Gastrocnemius medialis (tissue), 4 donors: ENCODE results near the gene MYOM3. TPM values are rescaled to one million over a fixed set of nuclear protein-coding genes. Genes with fewer than 3 reads are reported as not detected.
A peak's percentile ranks its signal among the peaks of the same experiment; 100 is the strongest.

Experiments
- ATAC-seq, 2 donors: fragments of 150-250 bp; one replicate each; pipeline ENCODE4 v1.9.1; 2016
- DNase-seq, 2 donors: peaks; one replicate each; pipeline ENCODE4 v3.0.0-alpha.2; 2019
- H3K27ac ChIP-seq, 4 donors: fragments of 200-600 bp; sonication (generic); 1 replicate in 1 of 4; 2 replicates in 3 of 4; pipeline ENCODE4 v1.5.1; 2016 to 2018; ENCODE audit warnings: mild to moderate bottlenecking in 2 of 4, moderate library complexity in 1 of 4
- H3K27me3 ChIP-seq, 3 donors: fragments of 200-600 bp; sonication (generic) in 2 of 3; 1 replicate in 1 of 3; 2 replicates in 2 of 3; pipeline versions ENCODE4 v1.5.1 to v1.6.0; 2016 to 2019; ENCODE audit warnings: mild to moderate bottlenecking in 1 of 3, moderate library complexity in 1 of 3
- H3K36me3 ChIP-seq, 2 donors: fragments of 200-600 bp; sonication (generic) in 1 of 2; one replicate each; pipeline ENCODE4 v1.5.1; 2017 to 2018
- H3K4me1 ChIP-seq, 2 donors: fragments of 200-600 bp; sonication (generic) in 1 of 2; one replicate each; pipeline ENCODE4 v1.5.1; 2016 to 2017; ENCODE audit warnings: mild to moderate bottlenecking in 2 of 2
- H3K4me3 ChIP-seq, 4 donors: fragments of 200-600 bp; sonication (generic) in 3 of 4; 1 replicate in 1 of 4; 2 replicates in 3 of 4; pipeline ENCODE4 v1.5.1; 2016 to 2019; ENCODE audit warnings: mild to moderate bottlenecking in 2 of 4
- H3K9me3 ChIP-seq, 3 donors: fragments of 200-600 bp; sonication (generic) in 2 of 3; 1 replicate in 1 of 3; 2 replicates in 2 of 3; pipeline ENCODE4 v1.5.1; 2016 to 2019
- POLR2A ChIP-seq, 2 donors: fragments of 450-650 bp; IDR thresholded peaks; one replicate each; pipeline ENCODE4 v1.6.1; 2017; ENCODE audit warnings: antibody characterized with exemption in 2 of 2, mild to moderate bottlenecking in 2 of 2, moderate library complexity in 2 of 2
- in situ Hi-C, 4 donors: fragments of 200-750 bp; cut with MboI; loops; one replicate each; pipeline versions ENCODE4 v1.15.0 to v1.8.0; 2017; ENCODE audit warnings: low sequenced_read_pairs in 4 of 4
- intact Hi-C: fragments of 100-400 bp; cut with DNase I; formaldehyde crosslinking; loops from one replicate; pipeline ENCODE4 v1.15.1; 2023; ENCODE audit warnings: low total_unique reads
- total RNA-seq, 4 donors: library from RNA; depleted of rRNA; stranded (reverse); fragments of >200 nt; gene quantifications; one replicate each; pipeline versions ENCODE4 v1.1.0 to v1.2.3, GENCODE V29; 2016
- TF ChIP-seq, protein P1 (sequence below), 5 experiments: fragments of 450-650 bp in 3 of 5; fragments of 200-600 bp in 2 of 5; sonication (generic) in 2 of 5; IDR thresholded peaks in 4 of 5; conservative IDR thresholded peaks in 1 of 5; 1 replicate in 4 of 5; 2 replicates in 1 of 5; pipeline ENCODE4 v1.5.1; 2016 to 2019; ENCODE audit warnings: antibody characterized with exemption in 5 of 5, mild to moderate bottlenecking in 3 of 5, moderate library complexity in 3 of 5

Gene MYOM3
- total RNA-seq, 4 donors from 2014 or later = 114 to 266 (median 184) TPM

DNA sequence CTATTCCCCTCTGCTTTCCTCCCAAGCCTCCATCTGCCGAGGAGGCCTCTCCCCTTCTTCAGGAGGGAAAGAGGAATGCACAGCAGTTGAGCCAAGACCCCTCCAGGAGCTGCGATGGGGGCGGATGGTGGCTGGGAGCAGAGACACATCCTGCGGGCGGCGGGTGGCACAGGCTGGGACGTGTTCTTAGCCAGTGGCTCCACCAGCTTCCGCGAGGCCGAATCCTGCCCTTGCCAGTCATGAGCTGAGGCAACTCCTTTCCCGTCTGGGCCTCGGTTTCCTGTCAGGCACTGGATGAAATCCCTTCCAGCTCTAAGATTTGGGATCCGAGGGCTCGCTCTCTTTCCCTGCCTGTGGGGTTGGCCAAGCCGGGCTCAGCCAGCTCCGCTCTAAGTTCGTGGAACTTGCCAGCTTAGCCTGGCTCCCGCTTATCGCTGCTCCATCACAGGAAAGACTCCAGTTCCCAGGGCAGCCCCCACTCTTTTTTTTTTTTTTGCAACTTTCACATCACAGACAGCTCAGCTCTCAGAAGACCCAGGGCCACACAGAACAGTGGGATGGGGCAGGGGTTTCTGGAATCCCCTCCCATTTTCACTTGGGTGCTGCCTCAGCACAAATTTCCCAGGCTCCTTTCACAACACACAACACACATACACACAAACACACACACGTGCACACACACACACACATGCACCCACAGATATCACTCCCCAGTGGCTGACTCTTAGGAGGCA, 506 bp downstream of the MYOM3 start:
- in situ Hi-C loops (loop anchor here in 2 of 4 donors (5.0 to 10.0 kb wide), 2 partner anchors 39 to 47 kb away; no protein-coding TSS in a partner anchor), intact Hi-C loops (loop anchor here (5.0 kb wide), 1 partner anchor 154 kb away; the partner anchor contains the start of gene PNRC2)
- Histone ChIP-seq H3K27ac (peak overlapping the region; percentile 93 to 97 (median 96)), H3K4me1 (peaks cover 28 to 51% of the 10 kb centered on the region in 2 donors), H3K27me3 (no peaks in the 10 kb centered on the region), H3K4me3 (peak overlapping the region; percentile 58 to 69 (median 64)), H3K36me3 (no peaks in the 10 kb centered on the region), H3K9me3 (no peaks in the 10 kb centered on the region)
- TF ChIP-seq POLR2A (IDR thresholded peaks at IDR 0.05) = no peak
- TF ChIP-seq, protein P1, sequence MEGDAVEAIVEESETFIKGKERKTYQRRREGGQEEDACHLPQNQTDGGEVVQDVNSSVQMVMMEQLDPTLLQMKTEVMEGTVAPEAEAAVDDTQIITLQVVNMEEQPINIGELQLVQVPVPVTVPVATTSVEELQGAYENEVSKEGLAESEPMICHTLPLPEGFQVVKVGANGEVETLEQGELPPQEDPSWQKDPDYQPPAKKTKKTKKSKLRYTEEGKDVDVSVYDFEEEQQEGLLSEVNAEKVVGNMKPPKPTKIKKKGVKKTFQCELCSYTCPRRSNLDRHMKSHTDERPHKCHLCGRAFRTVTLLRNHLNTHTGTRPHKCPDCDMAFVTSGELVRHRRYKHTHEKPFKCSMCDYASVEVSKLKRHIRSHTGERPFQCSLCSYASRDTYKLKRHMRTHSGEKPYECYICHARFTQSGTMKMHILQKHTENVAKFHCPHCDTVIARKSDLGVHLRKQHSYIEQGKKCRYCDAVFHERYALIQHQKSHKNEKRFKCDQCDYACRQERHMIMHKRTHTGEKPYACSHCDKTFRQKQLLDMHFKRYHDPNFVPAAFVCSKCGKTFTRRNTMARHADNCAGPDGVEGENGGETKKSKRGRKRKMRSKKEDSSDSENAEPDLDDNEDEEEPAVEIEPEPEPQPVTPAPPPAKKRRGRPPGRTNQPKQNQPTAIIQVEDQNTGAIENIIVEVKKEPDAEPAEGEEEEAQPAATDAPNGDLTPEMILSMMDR (IDR thresholded peaks at IDR 0.05 in 4 of 5, conservative IDR thresholded peaks at IDR 0.05 in 1 of 5) = no peak
- DNase-seq = peak in 1 of 2 donors; percentile 49
- ATAC-seq = peak; percentile 9 to 18

DNA sequence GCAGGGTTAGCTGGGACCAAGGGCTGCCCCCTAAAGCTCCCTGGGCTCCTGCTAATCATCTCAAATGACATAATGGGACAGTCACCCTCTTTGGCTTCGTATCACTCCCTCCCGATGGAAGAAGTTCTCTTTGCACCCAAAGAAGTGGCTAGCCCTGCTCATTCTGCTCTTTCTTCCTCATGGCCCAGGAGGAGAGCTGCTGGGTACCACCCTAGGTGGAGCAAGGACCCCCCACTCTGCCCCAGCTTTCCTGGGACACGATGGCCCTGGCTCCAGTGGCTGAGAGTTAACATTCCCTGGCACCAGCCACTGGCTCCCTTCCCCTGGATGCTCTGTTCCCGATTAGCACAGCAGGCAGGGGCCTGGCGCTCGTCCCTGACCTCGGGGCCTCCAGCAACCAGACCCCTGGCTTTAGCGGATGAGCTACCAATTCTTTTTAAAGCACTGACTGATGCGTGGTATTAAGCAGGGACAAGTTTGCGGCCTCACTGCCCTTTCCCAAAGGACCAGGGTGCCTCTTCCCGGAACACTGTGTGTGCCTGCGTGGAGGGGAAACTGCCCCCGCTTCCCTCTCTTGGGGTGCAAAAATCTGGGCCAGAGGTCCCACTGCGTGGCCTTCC, 1.2 kb downstream of the MYOM3 start:
- in situ Hi-C loops = loop anchor here in 2 of 4 donors (5.0 to 10.0 kb wide), 2 partner anchors 38 to 46 kb away; no protein-coding TSS in a partner anchor
- Histone ChIP-seq H3K27ac (peak overlapping the region; percentile 93 to 97 (median 96)), H3K4me3 (peak overlapping the region; percentile 58 to 69 (median 64)), H3K36me3 (no peaks in the 10 kb centered on the region), H3K4me1 (peaks cover 35 to 56% of the 10 kb centered on the region in 2 donors), H3K27me3 (no peaks in the 10 kb centered on the region), H3K9me3 (no peaks in the 10 kb centered on the region)
- intact Hi-C loops = loop anchor here (1.0 to 5.0 kb wide), 2 partner anchors 14 to 153 kb away; partner anchors contain the start of gene PNRC2
- TF ChIP-seq, protein P1 (IDR thresholded peaks at IDR 0.05 in 4 of 5, conservative IDR thresholded peaks at IDR 0.05 in 1 of 5) = no peak
- peak; percentile 67 to 80 for TF ChIP-seq POLR2A (IDR thresholded peaks at IDR 0.05)
- peak; percentile 73 to 94 for DNase-seq
- ATAC-seq = peak; percentile 38 to 58

DNA sequence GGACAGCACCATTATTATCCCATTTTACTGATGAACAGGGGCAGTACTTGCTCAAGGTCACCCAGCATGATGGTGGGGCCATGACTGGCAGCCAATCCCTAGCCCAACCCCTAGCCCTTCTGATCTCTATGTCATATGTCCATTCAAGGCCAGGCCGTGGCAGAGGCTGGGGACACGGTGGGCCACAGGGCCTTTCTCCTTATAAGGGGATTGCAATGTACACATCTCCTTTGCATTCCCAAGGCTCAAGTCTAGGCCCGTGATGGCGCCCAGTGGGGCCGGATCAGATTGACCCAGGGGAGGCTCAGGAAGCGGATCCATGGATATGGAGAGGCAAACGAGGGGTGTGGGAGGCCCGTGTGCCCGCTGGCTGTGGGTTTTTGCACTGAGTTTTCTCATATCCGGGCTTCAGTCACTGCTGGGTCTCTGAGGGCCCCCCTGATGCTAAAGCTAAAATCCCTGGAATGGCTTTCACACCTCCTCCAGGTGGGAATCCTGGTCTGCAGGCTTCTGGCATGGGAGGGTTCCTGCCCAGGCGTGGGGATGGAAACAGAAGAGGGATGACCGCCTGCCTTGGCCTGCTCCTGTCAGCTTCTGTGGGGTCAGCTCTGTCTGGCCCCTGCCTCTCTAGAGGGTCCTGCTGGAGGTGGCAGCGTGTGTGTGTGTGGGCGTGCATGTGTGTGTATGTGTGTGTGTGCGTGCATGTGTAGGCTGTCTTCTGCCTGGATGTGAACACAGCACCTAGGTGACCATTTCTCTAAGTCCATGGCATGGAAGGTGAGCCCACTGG, 2.1 kb downstream of the MYOM3 start:
- no peak for TF ChIP-seq POLR2A (IDR thresholded peaks at IDR 0.05)
- TF ChIP-seq, protein P1 (IDR thresholded peaks at IDR 0.05 in 4 of 5, conservative IDR thresholded peaks at IDR 0.05 in 1 of 5) = no peak
- intact Hi-C loops (loop anchor here (1.0 to 5.0 kb wide), 2 partner anchors 14 to 153 kb away; partner anchors contain the start of gene PNRC2), in situ Hi-C loops (loop anchor here in 2 of 4 donors (5.0 to 10.0 kb wide), 2 partner anchors 38 to 45 kb away; no protein-coding TSS in a partner anchor)
- Histone ChIP-seq H3K27me3 (no peaks in the 10 kb centered on the region), H3K9me3 (no peaks in the 10 kb centered on the region), H3K27ac (peak overlapping the region; percentile 93 to 97 (median 96)), H3K4me1 (peaks cover 41 to 65% of the 10 kb centered on the region in 2 donors), H3K4me3 (peak overlapping the region; percentile 17 to 69 (median 62)), H3K36me3 (no peaks in the 10 kb centered on the region)
- DNase-seq = peak in 1 of 2 donors; percentile 39
- no peak for ATAC-seq

DNA sequence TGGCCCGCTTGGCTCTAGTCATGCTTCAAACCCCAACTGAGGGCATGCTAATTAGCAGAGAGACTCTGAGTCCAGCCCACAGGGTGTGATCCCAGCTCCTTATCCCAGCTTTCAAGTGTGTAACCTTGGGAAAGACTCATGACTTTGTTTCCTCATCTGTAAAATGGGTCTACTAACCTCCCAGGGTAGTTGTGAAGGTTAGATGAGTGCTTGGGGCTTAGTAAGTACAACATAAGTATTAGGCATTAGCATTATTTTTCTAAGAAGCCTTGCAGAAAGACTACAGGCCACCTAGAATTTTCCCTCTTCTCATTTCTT, 2.8 kb downstream of the MYOM3 start:
- no peaks in the 10 kb centered on the region for H3K36me3 ChIP-seq
- no peaks in the 10 kb centered on the region for H3K27me3 ChIP-seq
- in situ Hi-C loops (no loop called here), intact Hi-C loops (no loop called here)
- no peak for TF ChIP-seq POLR2A (IDR thresholded peaks at IDR 0.05)
- TF ChIP-seq, protein P1 (IDR thresholded peaks at IDR 0.05 in 4 of 5, conservative IDR thresholded peaks at IDR 0.05 in 1 of 5) = no peak
- peaks cover 48 to 70% of the 10 kb centered on the region in 2 donors for H3K4me1 ChIP-seq
- DNase-seq (no peak), ATAC-seq (no peak)
- H3K9me3 ChIP-seq = no peaks in the 10 kb centered on the region
- H3K27ac ChIP-seq = peak overlapping the region; percentile 93 to 97 (median 96)
- peak overlapping the region in 1 of 4 donors; percentile 69 for H3K4me3 ChIP-seq
